ENCODE measurements around the gene KRTAP5-10.
A peak's percentile ranks its signal among the peaks of the same experiment; 100 is the strongest.
"Not testable (repeated sequence)": the region's sequence is repeated elsewhere in the genome, so short reads cannot be mapped to it uniquely, and the experiment has no call there.

KRTAP5-10 gene, protein sequence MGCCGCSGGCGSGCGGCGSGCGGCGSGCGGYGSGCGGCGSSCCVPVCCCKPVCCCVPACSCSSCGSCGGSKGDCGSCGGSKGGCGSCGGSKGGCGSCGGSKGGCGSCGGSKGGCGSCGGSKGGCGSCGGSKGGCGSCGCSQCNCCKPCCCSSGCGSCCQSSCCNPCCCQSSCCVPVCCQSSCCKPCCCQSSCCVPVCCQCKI

GRCh38 chr11:71565263-71565662 is at the start of gene KRTAP5-10:
KRTAP5-10 (plus strand) TSS chr11:71565563; CDS start chr11:71565588, 25 bp downstream.
- peaks cover 10 to 21% (median 15%) of the 10 kb centered on the region in 10 experiments; a peak in 19 of 20 replicates for H3K4me1 ChIP-seq
- no peak within 1 kb of the TSS for H3K4me3 ChIP-seq
- no peaks in the 10 kb centered on the region; a peak in 2 of 22 replicates for H4K20me1 ChIP-seq
- H3K27ac ChIP-seq: no peak within 1 kb of the TSS
- H3K9me3 ChIP-seq (replicated peaks in 1 of 11): no peaks in the 10 kb centered on the region
- H3K9ac ChIP-seq: no peak within 1 kb of the TSS
- peaks cover 0 to 28% (median 12%) of the 10 kb centered on the region in 11 experiments; a peak in 8 of 22 replicates for H3K27me3 ChIP-seq
- H3K36me3 ChIP-seq: no peaks in the 10 kb centered on the region
- no peak for TF ChIP-seq Cebpa-rat (IDR thresholded peaks at IDR 0.05)
- peak within 1 kb of the TSS in 10 of 11 experiments; percentile 7 to 74 (median 42); a peak in 16 of 22 replicates for H3K4me2 ChIP-seq

- no peak overlapping the region for H3K4me3 ChIP-seq
- H4K20me1 ChIP-seq: no peaks in the 10 kb centered on the region
- peaks cover 0 to 13% (median 3%) of the 10 kb centered on the region in 11 experiments; a peak in 7 of 22 replicates for H3K36me3 ChIP-seq
- H3K4me1 ChIP-seq: peaks cover 0 to 16% (median 5%) of the 10 kb centered on the region in 10 experiments; a peak in 10 of 20 replicates
- H3K4me2 ChIP-seq: peak overlapping the region in 4 of 11 experiments; percentile 11 to 44 (median 38); a peak in 4 of 22 replicates
- H3K27me3 ChIP-seq: no peaks in the 10 kb centered on the region
- no peak for TF ChIP-seq Cebpa-rat (IDR thresholded peaks at IDR 0.05)
- no peak overlapping the region for H3K9ac ChIP-seq
- peaks cover 7 to 20% (median 10%) of the 10 kb centered on the region in 11 experiments; a peak in 16 of 22 replicates for H3K9me3 ChIP-seq (replicated peaks in 1 of 11)
- no peak overlapping the region for H3K27ac ChIP-seq
Measured at GRCh38 chr11:71518506-71519471, 46.6 kb upstream of the KRTAP5-10 start.

DNA sequence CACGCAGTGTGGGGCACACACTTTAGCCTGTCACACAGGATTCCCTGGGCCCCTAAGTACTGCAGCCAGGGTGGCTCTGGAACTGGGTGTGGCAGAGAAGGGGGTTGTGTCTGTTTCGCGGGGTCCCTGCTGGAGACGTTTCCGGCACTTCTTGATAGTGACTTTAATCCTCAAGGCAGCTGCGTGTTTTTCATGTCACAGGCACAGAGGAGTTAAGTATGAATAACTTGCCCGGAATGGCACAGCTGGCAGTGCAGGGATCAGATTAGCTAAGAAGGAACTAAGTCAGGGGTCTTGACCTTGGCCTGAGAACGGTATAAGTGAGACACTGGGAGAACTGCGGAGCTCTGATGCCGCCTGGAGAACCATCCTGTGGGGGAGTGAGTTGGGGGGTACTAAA is 45.8 kb upstream of the KRTAP5-10 start:
- peaks cover 0 to 16% (median 5%) of the 10 kb centered on the region in 10 experiments; a peak in 10 of 20 replicates for H3K4me1 ChIP-seq
- no peak overlapping the region for H3K9ac ChIP-seq
- H3K9me3 ChIP-seq (replicated peaks in 1 of 11): peaks cover 7 to 20% (median 10%) of the 10 kb centered on the region in 11 experiments; a peak in 16 of 22 replicates
- no peak overlapping the region for H3K27ac ChIP-seq
- no peak overlapping the region for H3K4me2 ChIP-seq
- peaks cover 0 to 13% (median 3%) of the 10 kb centered on the region in 11 experiments; a peak in 7 of 22 replicates for H3K36me3 ChIP-seq
- no peaks in the 10 kb centered on the region for H4K20me1 ChIP-seq
- no peaks in the 10 kb centered on the region for H3K27me3 ChIP-seq
- H3K4me3 ChIP-seq: no peak overlapping the region
- TF ChIP-seq Cebpa-rat (IDR thresholded peaks at IDR 0.05): no peak

- no peaks in the 10 kb centered on the region for H4K20me1 ChIP-seq
- no peak overlapping the region for H3K4me3 ChIP-seq
- H3K36me3 ChIP-seq: peaks cover 0 to 13% (median 3%) of the 10 kb centered on the region in 11 experiments; a peak in 7 of 22 replicates
- TF ChIP-seq Cebpa-rat (IDR thresholded peaks at IDR 0.05): no peak
- H3K4me1 ChIP-seq: peaks cover 0 to 39% (median 18%) of the 10 kb centered on the region in 10 experiments; a peak in 16 of 20 replicates
- no peak overlapping the region for H3K9ac ChIP-seq
- peaks cover 7 to 20% (median 10%) of the 10 kb centered on the region in 11 experiments; a peak in 16 of 22 replicates for H3K9me3 ChIP-seq (replicated peaks in 1 of 11)
- H3K27me3 ChIP-seq: no peaks in the 10 kb centered on the region
- no peak overlapping the region for H3K4me2 ChIP-seq
- no peak overlapping the region for H3K27ac ChIP-seq
Measured at GRCh38 chr11:71525188-71525937, 40.0 kb upstream of the KRTAP5-10 start.

DNA sequence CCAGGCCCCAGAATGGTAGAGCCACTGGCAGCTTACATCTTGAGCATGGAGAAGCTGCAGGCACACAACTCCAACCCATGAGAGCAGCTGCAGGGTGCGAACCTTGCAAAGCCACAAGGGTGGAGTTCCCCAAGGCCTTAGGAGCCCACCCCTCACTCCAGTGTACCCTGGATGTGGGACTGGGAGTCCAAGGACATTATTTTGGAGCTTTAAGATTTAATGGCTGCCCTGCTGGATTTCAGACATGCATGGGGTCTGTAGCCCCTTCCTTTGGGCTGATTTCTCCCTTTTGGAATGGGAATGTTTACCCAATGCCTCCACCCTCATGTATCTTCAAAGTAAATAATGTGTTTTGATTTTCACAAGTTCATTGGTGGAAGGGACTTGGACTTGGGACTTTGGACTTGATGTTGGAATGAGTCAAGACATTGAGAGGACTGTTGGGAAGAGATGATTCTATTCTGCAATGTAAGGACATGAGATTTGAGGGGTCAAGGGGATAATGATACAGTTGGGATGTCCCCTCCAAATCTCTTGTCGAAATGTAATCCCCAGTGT is 39.3 kb upstream of the KRTAP5-10 start:
- Histone ChIP-seq H3K4me1 (peaks cover 0 to 43% (median 25%) of the 10 kb centered on the region in 10 experiments; a peak in 17 of 20 replicates), H3K27me3 (no peaks in the 10 kb centered on the region), H3K4me2 (no peak overlapping the region), H3K36me3 (peaks cover 0 to 10% (median 3%) of the 10 kb centered on the region in 11 experiments; a peak in 7 of 22 replicates), H3K9ac (no peak overlapping the region), H3K9me3 (replicated peaks in 1 of 11) (peaks cover 7 to 16% (median 10%) of the 10 kb centered on the region in 11 experiments; a peak in 16 of 22 replicates), H3K4me3 (no peak overlapping the region), H4K20me1 (no peaks in the 10 kb centered on the region), H3K27ac (no peak overlapping the region)
- no peak for TF ChIP-seq Cebpa-rat (IDR thresholded peaks at IDR 0.05)

DNA sequence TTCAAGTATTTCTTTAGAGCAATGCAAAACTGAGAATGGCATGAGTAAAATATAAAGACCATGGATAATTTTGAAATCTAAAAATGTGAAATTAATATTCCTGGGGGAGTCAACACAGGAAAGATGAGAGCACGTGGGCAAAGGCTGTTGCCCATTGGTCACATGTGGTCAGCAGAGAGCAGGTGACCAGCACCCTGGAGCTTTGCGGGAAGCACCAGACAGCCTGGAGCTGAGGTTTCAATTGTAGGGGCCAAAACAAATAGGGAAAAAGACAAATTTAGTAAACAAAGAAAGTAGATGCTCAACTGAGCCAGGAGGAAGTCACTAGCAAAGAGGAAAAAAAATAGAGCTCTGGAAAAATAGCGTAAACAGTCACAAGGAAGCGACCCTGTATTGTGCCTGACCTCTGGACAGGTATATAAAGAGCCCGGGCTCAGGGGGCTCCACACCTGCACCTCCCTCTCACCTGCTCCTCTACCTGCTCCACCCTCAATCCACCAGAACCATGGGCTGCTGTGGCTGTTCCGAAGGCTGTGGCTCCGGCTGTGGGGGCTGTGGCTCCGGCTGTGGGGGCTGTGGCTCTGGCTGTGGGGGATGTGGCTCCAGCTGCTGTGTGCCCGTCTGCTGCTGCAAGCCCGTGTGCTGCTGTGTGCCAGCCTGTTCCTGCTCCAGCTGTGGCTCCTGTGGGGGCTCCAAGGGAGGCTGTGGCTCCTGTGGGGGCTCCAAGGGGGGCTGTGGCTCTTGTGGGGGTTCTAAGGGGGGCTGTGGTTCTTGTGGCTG is 38.4 kb upstream of the KRTAP5-10 start, which contains the start of gene KRTAP5-7:
TSS of gene KRTAP5-7 (plus strand) at position 472 of the 780 bp plus-strand sequence. CDS start at position 506, 34 bp downstream.
- H3K27me3 ChIP-seq, H3K27ac ChIP-seq: not testable (repeated sequence)

GRCh38 chr11:71527576-71528210 is 37.7 kb upstream of the KRTAP5-10 start:
- Histone ChIP-seq H3K27me3 (no peaks in the 10 kb centered on the region), H3K9ac (no peak overlapping the region), H3K9me3 (replicated peaks in 1 of 11) (peaks cover 0 to 4% (median 0%) of the 10 kb centered on the region in 11 experiments; a peak in 3 of 22 replicates), H3K4me2 (peak overlapping the region in 8 of 11 experiments; percentile 32 to 57 (median 36); a peak in 13 of 22 replicates), H3K4me1 (peaks cover 0 to 51% (median 30%) of the 10 kb centered on the region in 10 experiments; a peak in 17 of 20 replicates), H3K36me3 (no peaks in the 10 kb centered on the region), H3K4me3 (no peak overlapping the region), H3K27ac (no peak overlapping the region), H4K20me1 (no peaks in the 10 kb centered on the region; a peak in 1 of 22 replicates)
- no peak for TF ChIP-seq Cebpa-rat (IDR thresholded peaks at IDR 0.05)

More for the DNA sequence above, 38.4 kb upstream of the KRTAP5-10 start, which contains the start of gene KRTAP5-7:
- H3K4me1 ChIP-seq: peaks cover 0 to 51% (median 30%) of the 10 kb centered on the region in 10 experiments; a peak in 17 of 20 replicates
- H3K9ac ChIP-seq; H3K4me3 ChIP-seq; H4K20me1 ChIP-seq; H3K36me3 ChIP-seq; H3K9me3 ChIP-seq (replicated peaks in 1 of 11): not testable (repeated sequence)
- H3K4me2 ChIP-seq: peak within 1 kb of the TSS in 8 of 11 experiments; percentile 32 to 57 (median 36); a peak in 13 of 22 replicates

Measured in BLaER1 treated with 17β-estradiol and CSF1 and Interleukin-3, amounts not matched to agents 10 nM and 100 nM (cell line).